Left colon (tissue), 2 donors: ENCODE results near the gene RSPH6A. TPM values are rescaled to one million over a fixed set of nuclear protein-coding genes. Genes with fewer than 3 reads are reported as not detected.

Experiments
- ATAC-seq: fragments of 200-7000 bp; cut with Tn5 transposase; one replicate; pipeline ENCODE4 v1.9.1; 2020; ENCODE audit warnings: mild to moderate bottlenecking, moderate library complexity
- DNase-seq, 2 donors: peaks; one replicate each; pipeline ENCODE4 v3.0.0-alpha.2; 2020
- intact Hi-C, 2 donors: fragments of 100-400 bp; cut with DNase I in 1 of 2; cut with micrococcal nuclease in 1 of 2; formaldehyde crosslinking; loops; one replicate each; pipeline versions ENCODE4 v1.11.2 to v1.14.0; 2022; cut with DNase I, micrococcal nuclease
- total RNA-seq, 2 donors: library from RNA; stranded (reverse); fragmentation: NEBNext Ultra II Directional; extraction: Animal tissue kit (Norgen Biotek cat#: 25700); gene quantifications; one replicate each; pipeline ENCODE4 v1.2.1, GENCODE V29; 2021
- donor health status: DM: no; HTN: no; CAD: no.
- donor health status: DM: yes; HTN: yes; CAD: no.

RSPH6A gene
- total RNA-seq, 2 donors from 2014 or later = 0.14 to 0.27 TPM

GRCh38 chr19:45770192-45771101 is 44.7 kb downstream of the RSPH6A start:
- peak; percentile 96 to 99 for DNase-seq
- ATAC-seq = peak; percentile 67
- intact Hi-C loops = no loop called here

GRCh38 chr19:45769821-45770191 is 45.3 kb downstream of the RSPH6A start:
- intact Hi-C loops = loop anchor here in 1 of 2 donors (10.0 kb wide), 1 partner anchor 55 kb away; no protein-coding TSS in a partner anchor
- peak; percentile 64 to 66 for DNase-seq
- no peak for ATAC-seq

GRCh38 chr19:45768984-45769782 is 45.9 kb downstream of the RSPH6A start, which contains the start of gene SIX5:
Gene SIX5, minus strand, starts transcription at chr19:45769252. Its CDS starts 408 bp downstream, at chr19:45768844.
- DNase-seq (peak; percentile 98 to 99), ATAC-seq (peak; percentile 64)
- intact Hi-C loops = loop anchor here in 1 of 2 donors (10.0 kb wide), 1 partner anchor 54 kb away; no protein-coding TSS in a partner anchor

GRCh38 chr19:45768655-45768983 is 46.5 kb downstream of the RSPH6A start:
- peak in 1 of 2 donors; percentile 64 for DNase-seq
- no peak for ATAC-seq
- intact Hi-C loops = loop anchor here in 1 of 2 donors (10.0 kb wide), 1 partner anchor 54 kb away; no protein-coding TSS in a partner anchor

GRCh38 chr19:45767881-45768654 is 47.0 kb downstream of the RSPH6A start:
- intact Hi-C loops = loop anchor here in 1 of 2 donors (10.0 kb wide), 1 partner anchor 53 kb away; no protein-coding TSS in a partner anchor
- ATAC-seq = peak; percentile 1
- DNase-seq = peak; percentile 70 to 76

GRCh38 chr19:45767410-45767880 is 47.7 kb downstream of the RSPH6A start:
- intact Hi-C loops = loop anchor here in 1 of 2 donors (10.0 kb wide), 1 partner anchor 53 kb away; no protein-coding TSS in a partner anchor

GRCh38 chr19:45766869-45767346 is 48.2 kb downstream of the RSPH6A start:
- ATAC-seq = no peak
- DNase-seq = peak; percentile 36 to 46
- intact Hi-C loops = loop anchor here in 1 of 2 donors (10.0 kb wide), 1 partner anchor 52 kb away; no protein-coding TSS in a partner anchor

More at GRCh38 chr19:45767410-45767880, 47.7 kb downstream of the RSPH6A start:
- DNase-seq (peak; percentile 72 to 81), ATAC-seq (no peak)

- intact Hi-C loops = loop anchor here in 1 of 2 donors (10.0 kb wide), 1 partner anchor 52 kb away; no protein-coding TSS in a partner anchor
- no peak for DNase-seq
- ATAC-seq = no peak
These were observed 48.7 kb downstream of the RSPH6A start for GRCh38 chr19:45766296-45766868.

- DNase-seq (peak in 1 of 2 donors; percentile 39), ATAC-seq (no peak)
- intact Hi-C loops = loop anchor here in 1 of 2 donors (10.0 kb wide), 1 partner anchor 51 kb away; no protein-coding TSS in a partner anchor
These were observed 49.3 kb downstream of the RSPH6A start for GRCh38 chr19:45765702-45766295.

GRCh38 chr19:45764945-45765701 is 50.0 kb downstream of the RSPH6A start:
- intact Hi-C loops = loop anchor here in 1 of 2 donors (10.0 kb wide), 1 partner anchor 50 kb away; no protein-coding TSS in a partner anchor
- no peak for DNase-seq
- ATAC-seq = no peak

GRCh38 chr19:45764475-45764874 is 50.6 kb downstream of the RSPH6A start:
- ATAC-seq = no peak
- intact Hi-C loops = loop anchor here in 1 of 2 donors (10.0 kb wide), 1 partner anchor 50 kb away; no protein-coding TSS in a partner anchor
- DNase-seq = no peak

- ATAC-seq (no peak), DNase-seq (no peak)
- intact Hi-C loops = loop anchor here in 1 of 2 donors (10.0 kb wide), 1 partner anchor 49 kb away; no protein-coding TSS in a partner anchor
These were observed 51.3 kb downstream of the RSPH6A start for GRCh38 chr19:45763691-45764294.

GRCh38 chr19:45762870-45763631 is 52.1 kb downstream of the RSPH6A start:
- intact Hi-C loops = loop anchor here in 1 of 2 donors (10.0 kb wide), 1 partner anchor 48 kb away; no protein-coding TSS in a partner anchor
- no peak for DNase-seq
- ATAC-seq = no peak

GRCh38 chr19:45761714-45762113 is 53.4 kb downstream of the RSPH6A start:
- no peak for ATAC-seq
- intact Hi-C loops = loop anchor here in 1 of 2 donors (10.0 kb wide), 1 partner anchor 47 kb away; no protein-coding TSS in a partner anchor
- DNase-seq = no peak

GRCh38 chr19:45758921-45759320 is 56.2 kb downstream of the RSPH6A start:
- no peak for DNase-seq
- no peak for ATAC-seq
- intact Hi-C loops = no loop called here
